ENCODE measurements around the gene ST14. TPM values are rescaled to one million over a fixed set of nuclear protein-coding genes. Genes with fewer than 3 reads are reported as not detected.

The ST14 gene
- total RNA-seq, 2 donors from 2014 or later, result 17.5 to 21.7 TPM

DNA sequence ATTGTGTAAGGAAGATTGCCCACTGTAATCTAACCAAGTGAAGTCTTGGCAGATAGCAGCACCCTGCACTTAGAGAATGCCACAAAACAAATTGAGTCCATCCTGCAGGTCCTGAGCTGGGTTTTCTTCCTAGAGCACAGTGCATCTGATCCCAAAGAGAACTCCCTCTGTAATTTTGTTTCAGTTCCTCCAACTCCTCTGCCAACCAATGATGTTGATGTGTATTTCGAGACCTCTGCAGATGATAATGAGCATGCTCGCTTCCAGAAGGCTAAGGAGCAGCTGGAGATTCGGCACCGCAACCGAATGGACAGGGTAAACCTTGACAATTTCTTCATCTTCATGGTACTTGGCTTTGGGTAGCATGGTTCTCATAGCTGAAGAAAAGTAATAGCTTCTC is 33.1 kb upstream of the ST14 start:
- Histone ChIP-seq H3K27ac (ENCODE audit: low read depth, low read length) (no peak overlapping the region), H3K4me1 (ENCODE audit: control insufficient read depth, insufficient read depth, low read length) (no peaks in the 10 kb centered on the region), H3K27me3 (ENCODE audit: control insufficient read depth, insufficient read depth, low read length, poor library complexity, severe bottlenecking) (no peaks in the 10 kb centered on the region), H3K9ac (ENCODE audit: extremely low read depth, low read length, poor library complexity, severe bottlenecking) (no peak overlapping the region), H3K9me3 (ENCODE audit: control insufficient read depth, low read length) (no peaks in the 10 kb centered on the region), H3K4me3 (ENCODE audit: low read length) (no peak overlapping the region), H3K36me3 (ENCODE audit: control insufficient read depth, insufficient read depth, low read length) (peaks cover 100% of the 10 kb centered on the region)
- Mint-ChIP-seq H3K9me3 (no peaks in the 10 kb centered on the region), H3K4me1 (no peaks in the 10 kb centered on the region), H3K27me3 (ENCODE audit: insufficient read depth) (no peaks in the 10 kb centered on the region), H3K36me3 (ENCODE audit: low read depth) (peaks cover 92% of the 10 kb centered on the region), H3K4me3 (no peak overlapping the region), H3K27ac (no peak overlapping the region)
- TF ChIP-seq, protein P1, sequence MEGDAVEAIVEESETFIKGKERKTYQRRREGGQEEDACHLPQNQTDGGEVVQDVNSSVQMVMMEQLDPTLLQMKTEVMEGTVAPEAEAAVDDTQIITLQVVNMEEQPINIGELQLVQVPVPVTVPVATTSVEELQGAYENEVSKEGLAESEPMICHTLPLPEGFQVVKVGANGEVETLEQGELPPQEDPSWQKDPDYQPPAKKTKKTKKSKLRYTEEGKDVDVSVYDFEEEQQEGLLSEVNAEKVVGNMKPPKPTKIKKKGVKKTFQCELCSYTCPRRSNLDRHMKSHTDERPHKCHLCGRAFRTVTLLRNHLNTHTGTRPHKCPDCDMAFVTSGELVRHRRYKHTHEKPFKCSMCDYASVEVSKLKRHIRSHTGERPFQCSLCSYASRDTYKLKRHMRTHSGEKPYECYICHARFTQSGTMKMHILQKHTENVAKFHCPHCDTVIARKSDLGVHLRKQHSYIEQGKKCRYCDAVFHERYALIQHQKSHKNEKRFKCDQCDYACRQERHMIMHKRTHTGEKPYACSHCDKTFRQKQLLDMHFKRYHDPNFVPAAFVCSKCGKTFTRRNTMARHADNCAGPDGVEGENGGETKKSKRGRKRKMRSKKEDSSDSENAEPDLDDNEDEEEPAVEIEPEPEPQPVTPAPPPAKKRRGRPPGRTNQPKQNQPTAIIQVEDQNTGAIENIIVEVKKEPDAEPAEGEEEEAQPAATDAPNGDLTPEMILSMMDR (conservative IDR thresholded peaks at IDR 0.05), result no peak
- peak; percentile 17 for DNase-seq
- 95 to 98% methylated on average over 5 of the region's 5 CpGs for WGBS, 2 experiments (ENCODE audit: insufficient coverage in 1 of 2, insufficient read length in 1 of 2)

DNA sequence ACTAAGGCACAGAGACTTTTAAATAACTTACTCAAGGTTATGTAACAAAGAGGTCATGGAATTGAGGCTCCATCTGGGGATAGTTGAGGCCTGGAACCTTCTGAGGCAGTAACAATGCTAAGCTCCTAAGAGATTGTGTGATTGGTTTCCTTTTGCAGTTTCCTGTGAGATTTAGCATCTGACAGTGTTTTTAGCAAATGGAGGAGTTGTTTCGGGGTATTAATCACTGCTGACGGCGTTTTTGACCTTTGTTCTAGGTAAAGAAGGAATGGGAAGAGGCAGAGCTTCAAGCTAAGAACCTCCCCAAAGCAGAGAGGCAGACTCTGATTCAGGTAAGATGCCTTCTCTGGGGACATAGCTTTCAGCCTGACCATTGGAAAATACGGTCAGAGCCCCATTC is 32.1 kb upstream of the ST14 start:
- Mint-ChIP-seq H3K4me1 (no peaks in the 10 kb centered on the region), H3K9me3 (no peaks in the 10 kb centered on the region), H3K27ac (peak overlapping the region; percentile 44), H3K36me3 (ENCODE audit: low read depth) (peaks cover 92% of the 10 kb centered on the region), H3K27me3 (ENCODE audit: insufficient read depth) (no peaks in the 10 kb centered on the region), H3K4me3 (no peak overlapping the region)
- no peaks in the 10 kb centered on the region for H3K9me3 ChIP-seq (ENCODE audit: control insufficient read depth, low read length)
- 94 to 97% methylated on average over 4 of the region's 4 CpGs for WGBS, 2 experiments (ENCODE audit: insufficient coverage in 1 of 2, insufficient read length in 1 of 2)
- H3K4me1 ChIP-seq (ENCODE audit: control insufficient read depth, insufficient read depth, low read length), result no peaks in the 10 kb centered on the region
- TF ChIP-seq, protein P1 (conservative IDR thresholded peaks at IDR 0.05), result no peak
- H3K4me3 ChIP-seq (ENCODE audit: low read length), result no peak overlapping the region
- peaks cover 100% of the 10 kb centered on the region for H3K36me3 ChIP-seq (ENCODE audit: control insufficient read depth, insufficient read depth, low read length)
- H3K27ac ChIP-seq (ENCODE audit: low read depth, low read length), result no peak overlapping the region
- peak; percentile 10 for DNase-seq
- H3K27me3 ChIP-seq (ENCODE audit: control insufficient read depth, insufficient read depth, low read length, poor library complexity, severe bottlenecking), result no peaks in the 10 kb centered on the region
- H3K9ac ChIP-seq (ENCODE audit: extremely low read depth, low read length, poor library complexity, severe bottlenecking), result no peak overlapping the region

DNA sequence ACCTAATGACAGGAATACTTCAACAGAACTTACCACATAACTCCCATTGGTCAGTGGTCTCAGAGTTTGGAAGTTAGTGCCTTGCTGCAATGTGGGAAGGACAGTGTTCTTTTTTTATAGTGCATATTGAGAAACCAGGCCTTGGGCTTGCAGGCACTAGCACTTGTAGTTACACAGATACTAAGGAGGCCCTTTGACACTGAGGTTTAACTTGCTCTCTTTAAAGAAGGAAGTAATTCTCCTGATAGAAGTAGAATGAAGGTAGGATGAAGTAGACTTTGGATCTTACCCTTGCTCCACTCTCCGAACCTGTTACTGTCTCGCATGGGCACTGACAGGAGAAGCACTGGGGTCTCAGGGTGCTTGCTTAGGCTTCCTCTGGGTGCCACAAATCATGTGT is 31.0 kb upstream of the ST14 start:
- Mint-ChIP-seq H3K4me1 (no peaks in the 10 kb centered on the region), H3K9me3 (peaks cover 7% of the 10 kb centered on the region)
- WGBS, 2 experiments (ENCODE audit: insufficient coverage in 1 of 2, insufficient read length in 1 of 2), result 75 to 99% methylated on average over 2 of the region's 2 CpGs

More for the DNA sequence above, 31.0 kb upstream of the ST14 start:
- Histone ChIP-seq H3K27ac (ENCODE audit: low read depth, low read length) (no peak overlapping the region), H3K9me3 (ENCODE audit: control insufficient read depth, low read length) (no peaks in the 10 kb centered on the region), H3K36me3 (ENCODE audit: control insufficient read depth, insufficient read depth, low read length) (peaks cover 100% of the 10 kb centered on the region), H3K4me3 (ENCODE audit: low read length) (no peak overlapping the region), H3K4me1 (ENCODE audit: control insufficient read depth, insufficient read depth, low read length) (no peaks in the 10 kb centered on the region), H3K9ac (ENCODE audit: extremely low read depth, low read length, poor library complexity, severe bottlenecking) (no peak overlapping the region), H3K27me3 (ENCODE audit: control insufficient read depth, insufficient read depth, low read length, poor library complexity, severe bottlenecking) (no peaks in the 10 kb centered on the region)
- no peaks in the 10 kb centered on the region for H3K27me3 Mint-ChIP-seq (ENCODE audit: insufficient read depth)
- H3K36me3 Mint-ChIP-seq (ENCODE audit: low read depth), result peaks cover 92% of the 10 kb centered on the region
- no peak overlapping the region for H3K4me3 Mint-ChIP-seq
- H3K27ac Mint-ChIP-seq, result no peak overlapping the region
- TF ChIP-seq, protein P1 (conservative IDR thresholded peaks at IDR 0.05), result no peak
- peak; percentile 11 for DNase-seq
